Endothelial cell of umbilical vein (primary cell): ENCODE data around the gene ELMO1. TPM values are rescaled to one million over a fixed set of nuclear protein-coding genes. Genes with fewer than 3 reads are reported as not detected.

Source experiments
- BruUV-seq: library from RNA; stranded (reverse); fragments of 400-500 nt; replicated peaks from 2 replicates; lab custom pipeline; 2021; lab: Mats Ljungman, UMichigan
- CTCF ChIA-PET: fragments of 300-600, 350-600 bp; sonication (Branson Sonifier 250); formaldehyde crosslinking; loops from one replicate; lab custom pipeline; 2021; ENCODE audit warnings: antibody characterized with exemption, inconsistent platforms; lab: Charles Lee
- POLR2A ChIA-PET: fragments of 300-600, 350-600 bp; sonication (Branson Sonifier 250); formaldehyde crosslinking; loops from one replicate; lab custom pipeline; 2021; ENCODE audit warnings: antibody characterized with exemption, inconsistent platforms; lab: Charles Lee
- DNase-seq: peaks from one replicate; pipeline ENCODE4 v3.0.0-alpha.2; 2011; ENCODE audit warnings: low read depth, low spot score
- FAIRE-seq: peaks from 2 replicates; lab custom pipeline; 2011; peaks lifted over from hg19 to GRCh38; lab: Jason Lieb, UNC
- H2AFZ ChIP-seq: 2 replicates; pipeline ENCODE4 v1.6.0; 2012; ENCODE audit warnings: low read depth, low read length, control low read depth, inconsistent platforms
- H3K27ac ChIP-seq: 2 replicates; pipeline ENCODE4 v1.5.1; 2011; ENCODE audit warnings: low read depth, mild to moderate bottlenecking, control low read depth, low read length, moderate library complexity; ENCODE audit not compliant: insufficient read depth
- H3K27me3 ChIP-seq, 2 experiments: 2 replicates each; pipeline versions ENCODE4 v1.6.0 to v1.6.1; 2011; ENCODE audit warnings: low read length in 2 of 2, mixed read lengths in 1 of 2; ENCODE audit not compliant: control insufficient read depth in 2 of 2, insufficient read depth in 2 of 2
- H3K36me3 ChIP-seq, 2 experiments: 2 replicates in 1 of 2; 3 replicates in 1 of 2; pipeline ENCODE4 v1.5.1; 2011; ENCODE audit warnings: low read length in 2 of 2, mild to moderate bottlenecking in 1 of 2, moderate library complexity in 1 of 2; ENCODE audit not compliant: control insufficient read depth in 2 of 2, insufficient read depth in 2 of 2; ENCODE audit errors: extremely low read depth in 1 of 2
- H3K4me1 ChIP-seq: 3 replicates; pipeline ENCODE4 v1.5.1; 2011; ENCODE audit warnings: mild to moderate bottlenecking, low read length; ENCODE audit not compliant: control insufficient read depth, insufficient read depth; ENCODE audit errors: extremely low read depth
- H3K4me2 ChIP-seq: 2 replicates; pipeline ENCODE4 v1.6.1; 2011; ENCODE audit warnings: low read length, control low read depth, mixed read lengths; ENCODE audit not compliant: insufficient read depth
- H3K4me3 ChIP-seq, 3 experiments: fragments of 200-600 bp in 1 of 3; sonication (generic), shearing (Covaris generic) in 1 of 3; replicated peaks in 1 of 3; 2 replicates each; pipeline ENCODE4 v1.5.1; 2011 to 2016; ENCODE audit warnings: control low read depth in 3 of 3, low read length in 3 of 3, mild to moderate bottlenecking in 2 of 3, inconsistent platforms in 1 of 3, low read depth in 1 of 3, moderate library complexity in 1 of 3; ENCODE audit not compliant: insufficient read depth in 1 of 3
- H3K79me2 ChIP-seq: 2 replicates; pipeline ENCODE4 v1.6.0; 2012; ENCODE audit warnings: low read length, inconsistent platforms; ENCODE audit not compliant: control insufficient read depth, insufficient read depth
- H3K9ac ChIP-seq: replicated peaks from 2 replicates; pipeline ENCODE3; 2011; ENCODE audit warnings: low read length, control low read depth; ENCODE audit not compliant: insufficient read depth; ENCODE audit errors: extremely low read depth
- H3K9me1 ChIP-seq: replicated peaks from 3 replicates; pipeline ENCODE4 v1.6.0; 2011; ENCODE audit warnings: mild to moderate bottlenecking, low read length; ENCODE audit not compliant: control insufficient read depth, insufficient read depth; ENCODE audit errors: extremely low read depth
- H3K9me3 ChIP-seq: replicated peaks from 2 replicates; pipeline ENCODE4 v1.5.1; 2012; ENCODE audit warnings: low read length, inconsistent platforms; ENCODE audit not compliant: control insufficient read depth, insufficient read depth
- H4K20me1 ChIP-seq: replicated peaks from 2 replicates; pipeline ENCODE3; 2011; ENCODE audit warnings: mild to moderate bottlenecking, low read length; ENCODE audit not compliant: control insufficient read depth, insufficient read depth; ENCODE audit errors: extremely low read depth
- CTCF ChIP-seq, 2 donors: IDR thresholded peaks; 1 replicate in 1 of 2; 2 replicates in 1 of 2; pipeline ENCODE4 v1.5.1; 2011; ENCODE audit warnings: low read length in 2 of 2, mild to moderate bottlenecking in 2 of 2, moderate library complexity in 2 of 2, control low read depth in 1 of 2, inconsistent platforms in 1 of 2, low read depth in 1 of 2; ENCODE audit not compliant: insufficient read depth in 1 of 2; ENCODE audit errors: extremely low read depth in 1 of 2
- EZH2 ChIP-seq: IDR thresholded peaks from 2 replicates; pipeline ENCODE4 v1.6.1; 2012; ENCODE audit warnings: borderline replicate concordance, low read depth, mild to moderate bottlenecking, moderate library complexity, low read length, inconsistent platforms; ENCODE audit not compliant: severe bottlenecking
- FOS ChIP-seq: IDR thresholded peaks from 2 replicates; pipeline ENCODE4 v1.6.1; 2011; ENCODE audit warnings: mild to moderate bottlenecking, low read length, moderate library complexity, borderline replicate concordance; ENCODE audit not compliant: insufficient read depth
- GATA2 ChIP-seq: IDR thresholded peaks from 2 replicates; pipeline ENCODE4 v1.7.0; 2011; ENCODE audit warnings: low read depth, mild to moderate bottlenecking, moderate library complexity, mixed read lengths, low read length; ENCODE audit not compliant: insufficient read length, insufficient read depth
- JUN ChIP-seq: IDR thresholded peaks from 2 replicates; pipeline ENCODE4 v1.6.1; 2011; ENCODE audit warnings: borderline replicate concordance, low read depth; ENCODE audit not compliant: insufficient read length, insufficient read depth
- MAX ChIP-seq: IDR thresholded peaks from 2 replicates; pipeline ENCODE4 v1.6.1; 2011; ENCODE audit not compliant: insufficient read depth, insufficient read length
- MYC ChIP-seq: IDR thresholded peaks from one replicate; pipeline ENCODE4 v1.6.1; 2011; ENCODE audit warnings: mild to moderate bottlenecking, low read depth, low read length
- POLR2A ChIP-seq: IDR thresholded peaks from 2 replicates; pipeline ENCODE4 v1.6.1; 2012; ENCODE audit warnings: low read depth, mild to moderate bottlenecking, control low read depth, low read length
- POLR2AphosphoS5 ChIP-seq: IDR thresholded peaks from 2 replicates; pipeline ENCODE4 v1.6.1; 2012; ENCODE audit warnings: low read depth, mild to moderate bottlenecking, control low read depth, low read length, moderate library complexity; ENCODE audit not compliant: insufficient read depth
- dilution Hi-C: fragments of 300-500 bp; cut with MboI; formaldehyde crosslinking; loops from one replicate; pipeline ENCODE4 v1.15.0; 2019; ENCODE audit warnings: low sequenced_read_pairs; ENCODE audit not compliant: extremely low pct_ligation_motif_present
- intact Hi-C: fragments of 100-400 bp; cut with micrococcal nuclease; formaldehyde crosslinking; loops from one replicate; pipeline ENCODE4 v1.10.0; 2022
- polyA plus RNA-seq, 4 experiments: library from polyadenylated mRNA; depleted of rRNA in 3 of 4; stranded (reverse) in 3 of 4; unstranded in 1 of 4; fragments of >200 nt; gene quantifications; 2 replicates each; pipeline versions ENCODE4 v1.2.1 to v1.2.3, GENCODE V29; 2011 to 2012; ENCODE audit warnings: missing spikeins in 1 of 4
- total RNA-seq: library from RNA; stranded (reverse); gene quantifications from 2 replicates; pipeline ENCODE4 v1.2.3, GENCODE V29; 2021

The ELMO1 gene
- total and polyA plus RNA-seq, 2 donors (not counting 3 experiments of a cell fraction or from before 2014, with no cell fraction given), result 17.0 to 30.6 TPM

- TF ChIP-seq EZH2 (no peak), MAX (no peak), MYC (no peak), JUN (no peak), POLR2A (no peak), FOS (no peak), GATA2 (no peak), CTCF (IDR thresholded peaks at IDR 0.05; ENCODE audit: extremely low read depth in 1 of 2, insufficient read depth in 1 of 2, low read depth in 1 of 2, low read length in 2 of 2) (no peak), POLR2AphosphoS5 (no peak)
- DNase-seq, result peak; percentile 14
- Histone ChIP-seq H4K20me1 (no peaks in the 10 kb centered on the region), H3K27me3 (no peaks in the 10 kb centered on the region), H3K79me2 (no peaks in the 10 kb centered on the region), H2AFZ (no peak overlapping the region), H3K4me1 (no peaks in the 10 kb centered on the region), H3K4me3 (no peak overlapping the region), H3K4me2 (no peak overlapping the region), H3K9me3 (no peaks in the 10 kb centered on the region), H3K36me3 (no peaks in the 10 kb centered on the region), H3K9me1 (no peaks in the 10 kb centered on the region), H3K9ac (no peak overlapping the region), H3K27ac (no peak overlapping the region)
- dilution Hi-C loops (no loop called here), intact Hi-C loops (no loop called here)
- FAIRE-seq, result no peak
- POLR2A ChIA-PET, result no interaction called here
- CTCF ChIA-PET, result no interaction called here
- BruUV-seq, result no TSS peak
Measured at GRCh38 chr7:37109016-37109683, 339.5 kb downstream of the ELMO1 start.
